HepG2 (cell line): ENCODE data around the gene USP24. TPM values are rescaled to one million over a fixed set of nuclear protein-coding genes. Genes with fewer than 3 reads are reported as not detected.

Experiments used
- DNMT3B ChIP-seq: conservative IDR thresholded peaks from 2 replicates; pipeline ENCODE4 v1.6.1; 2016; ENCODE audit warnings: missing biosample characterization, control low read depth
- EP300 ChIP-seq, 3 experiments: sonication (generic) in 1 of 3; formaldehyde crosslinking in 1 of 3; IDR thresholded peaks; 2 replicates each; pipeline versions ENCODE4 v1.5.1 to v1.6.1; 2011 to 2020; ENCODE audit warnings: low read depth in 2 of 3, low read length in 2 of 3, borderline replicate concordance in 1 of 3, improper control_type of control experiment in 1 of 3, mild to moderate bottlenecking in 1 of 3, missing genetic modification reagents in 1 of 3, moderate library complexity in 1 of 3
- FOXJ3 ChIP-seq: sonication (generic); formaldehyde crosslinking; IDR thresholded peaks from 2 replicates; pipeline ENCODE4 v1.4.0; 2020; ENCODE audit warnings: missing genetic modification reagents, mild to moderate bottlenecking, borderline replicate concordance
- FOXK1 ChIP-seq: sonication (generic); formaldehyde crosslinking; IDR thresholded peaks from 2 replicates; pipeline ENCODE4 v1.4.0; 2020; ENCODE audit warnings: low read depth, missing genetic modification reagents, borderline replicate concordance
- FOXO1 ChIP-seq: sonication (generic); formaldehyde crosslinking; IDR thresholded peaks from 2 replicates; pipeline ENCODE4 v1.4.0; 2020; ENCODE audit warnings: missing genetic modification reagents
- GABPA ChIP-seq, 2 experiments: IDR thresholded peaks; 2 replicates each; pipeline ENCODE4 v1.6.1; 2011 to 2016; ENCODE audit warnings: low read depth in 2 of 2, low read length in 1 of 2, missing biosample characterization in 1 of 2, missing genetic modification characterization in 1 of 2
- JARID2 ChIP-seq: sonication (generic); formaldehyde crosslinking; IDR thresholded peaks from 2 replicates; pipeline ENCODE4 v1.8.1; 2023; ENCODE audit warnings: missing genetic modification reagents, inconsistent platforms; ENCODE audit not compliant: insufficient replicate concordance
- MYC ChIP-seq: sonication (generic); formaldehyde crosslinking; IDR thresholded peaks from 2 replicates; pipeline ENCODE4 v1.9.0; 2021; ENCODE audit warnings: missing genetic modification reagents, borderline replicate concordance
- NFE2 ChIP-seq: sonication (generic); formaldehyde crosslinking; IDR thresholded peaks from 2 replicates; pipeline ENCODE4 v1.4.0; 2020; ENCODE audit warnings: missing genetic modification reagents
- SALL1 ChIP-seq: sonication (generic); formaldehyde crosslinking; IDR thresholded peaks from 2 replicates; pipeline ENCODE4 v1.8.0; 2022; ENCODE audit warnings: mild to moderate bottlenecking, missing genetic modification reagents
- YEATS2 ChIP-seq: sonication (generic); formaldehyde crosslinking; IDR thresholded peaks from 2 replicates; pipeline ENCODE4 v1.4.0; 2020; ENCODE audit warnings: missing genetic modification reagents, borderline replicate concordance
- ZNF598 ChIP-seq: sonication (generic); formaldehyde crosslinking; IDR thresholded peaks from 2 replicates; pipeline ENCODE4 v1.5.1; 2020; ENCODE audit warnings: mild to moderate bottlenecking, missing genetic modification reagents, borderline replicate concordance
- ZSCAN31 ChIP-seq: sonication (generic); formaldehyde crosslinking; IDR thresholded peaks from 2 replicates; pipeline ENCODE4 v1.5.0; 2020; ENCODE audit warnings: low read depth, mild to moderate bottlenecking, missing genetic modification reagents
- ZZZ3 ChIP-seq: sonication (generic); formaldehyde crosslinking; IDR thresholded peaks from 2 replicates; pipeline ENCODE4 v1.4.0; 2020; ENCODE audit warnings: missing genetic modification reagents, mild to moderate bottlenecking, borderline replicate concordance
- polyA plus RNA-seq, 8 experiments: library from polyadenylated mRNA; depleted of rRNA in 3 of 8; stranded (reverse) in 7 of 8; unstranded in 1 of 8; fragments of >200 nt; fragmentation: Illumina TruSeq in 4 of 8; extraction: Trizol in 4 of 8; gene quantifications; 2 replicates each; pipeline versions ENCODE4 v1.2.1 to v1.2.3, GENCODE V29; 2011 to 2016; ENCODE audit warnings: low read depth in 4 of 8, missing spikeins in 1 of 8, mixed read lengths in 1 of 8; ENCODE audit not compliant: insufficient read depth in 1 of 8
- total RNA-seq, 5 experiments: library from RNA; depleted of rRNA; stranded (reverse); fragments of >200 nt; fragmentation: Illumina TruSeq; extraction: Trizol; gene quantifications; 2 replicates each; pipeline ENCODE4 v1.2.3, GENCODE V29; 2016; ENCODE audit warnings: low read depth in 1 of 5
- TF ChIP-seq, protein P1 (sequence below): sonication (generic); formaldehyde crosslinking; conservative IDR thresholded peaks from 2 replicates; pipeline ENCODE4 v1.8.0; 2022; ENCODE audit warnings: low read depth, missing genetic modification reagents
- TF ChIP-seq, protein P2 (sequence below): sonication (generic); formaldehyde crosslinking; IDR thresholded peaks from 2 replicates; pipeline ENCODE4 v1.8.0; 2022; ENCODE audit warnings: missing genetic modification reagents, low read depth, mild to moderate bottlenecking, borderline replicate concordance
- TF ChIP-seq, protein P3 (sequence below): sonication (generic); formaldehyde crosslinking; IDR thresholded peaks from 2 replicates; pipeline ENCODE4 v1.4.0; 2020; ENCODE audit warnings: missing genetic modification reagents
- TF ChIP-seq, protein P4 (sequence below): sonication (generic); formaldehyde crosslinking; IDR thresholded peaks from 2 replicates; pipeline ENCODE4 v1.8.0; 2022; ENCODE audit warnings: mild to moderate bottlenecking, missing genetic modification reagents, moderate library complexity
- TF ChIP-seq, protein P5 (sequence below): sonication (generic); formaldehyde crosslinking; IDR thresholded peaks from 2 replicates; pipeline ENCODE4 v1.8.0; 2022; ENCODE audit warnings: mild to moderate bottlenecking, missing genetic modification reagents; ENCODE audit not compliant: insufficient replicate concordance

USP24 gene
- total and polyA plus RNA-seq, 2 of the 13 experiments (the other 11 are each of a cell fraction or from before 2014, with no cell fraction given): 18.8 to 47.6 TPM

DNA sequence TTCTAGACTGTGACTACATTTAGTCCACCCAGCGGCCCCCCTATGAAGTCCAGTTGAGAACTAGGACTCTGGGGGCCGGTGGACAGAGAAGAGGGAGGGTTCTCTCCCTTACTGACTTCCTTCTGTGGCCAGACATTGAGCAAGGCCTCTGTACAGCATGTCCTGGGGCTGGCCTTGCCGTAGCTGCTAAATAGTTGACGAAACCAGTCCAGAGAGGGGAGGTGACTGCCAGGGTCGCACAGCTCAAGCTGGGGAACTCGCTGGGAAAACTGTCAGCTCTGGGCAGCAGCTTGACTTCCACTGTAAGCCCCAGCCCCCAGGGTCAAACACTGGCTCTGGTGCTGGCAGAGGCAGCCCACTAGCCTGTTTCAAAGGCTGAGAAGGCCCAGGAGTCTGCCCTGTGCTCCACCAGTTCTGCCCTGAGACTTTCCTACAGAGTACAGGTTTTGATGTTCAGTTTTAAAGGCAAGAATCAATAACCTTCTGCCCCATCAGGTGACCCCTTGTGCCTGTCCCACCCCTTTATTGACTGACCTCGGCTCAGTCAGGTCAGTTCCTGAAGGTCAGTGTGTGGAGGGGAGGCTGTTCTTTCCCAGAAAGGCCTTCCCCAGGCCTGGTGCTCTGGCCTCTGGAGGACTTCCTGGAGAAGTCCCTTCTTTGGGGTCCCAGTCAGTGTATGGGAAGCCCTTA is 161.8 kb downstream of the USP24 start (continued):
- TF ChIP-seq, protein P1, sequence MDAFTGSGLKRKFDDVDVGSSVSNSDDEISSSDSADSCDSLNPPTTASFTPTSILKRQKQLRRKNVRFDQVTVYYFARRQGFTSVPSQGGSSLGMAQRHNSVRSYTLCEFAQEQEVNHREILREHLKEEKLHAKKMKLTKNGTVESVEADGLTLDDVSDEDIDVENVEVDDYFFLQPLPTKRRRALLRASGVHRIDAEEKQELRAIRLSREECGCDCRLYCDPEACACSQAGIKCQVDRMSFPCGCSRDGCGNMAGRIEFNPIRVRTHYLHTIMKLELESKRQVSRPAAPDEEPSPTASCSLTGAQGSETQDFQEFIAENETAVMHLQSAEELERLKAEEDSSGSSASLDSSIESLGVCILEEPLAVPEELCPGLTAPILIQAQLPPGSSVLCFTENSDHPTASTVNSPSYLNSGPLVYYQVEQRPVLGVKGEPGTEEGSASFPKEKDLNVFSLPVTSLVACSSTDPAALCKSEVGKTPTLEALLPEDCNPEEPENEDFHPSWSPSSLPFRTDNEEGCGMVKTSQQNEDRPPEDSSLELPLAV: no peak
- TF ChIP-seq SALL1 (CRISPR knock-in tag) (peak; percentile 81), ZSCAN31 (CRISPR knock-in tag) (peak; percentile 33; the same call in 1 of the 2 replicates), FOXK1 (CRISPR knock-in tag) (0 out of 2 replicates have a peak, but pooled peaks have one; percentile 18), MYC (no peak; the same call in 1 of the 2 replicates), EP300 (IDR thresholded peaks at IDR 0.05; ENCODE audit: low read depth in 2 of 2, low read length in 2 of 2) (peak in 1 of 2 experiments; percentile 54; a peak in 2 of 4 replicates), EP300 (CRISPR knock-in tag; IDR thresholded peaks at IDR 0.05; ENCODE audit: borderline replicate concordance) (no peak), YEATS2 (CRISPR knock-in tag) (no peak), JARID2 (no peak), ZNF598 (peak; percentile 78), ZZZ3 (CRISPR knock-in tag) (no peak), DNMT3B (no peak), FOXO1 (CRISPR knock-in tag) (no peak; the same call in 1 of the 2 replicates), NFE2 (no peak), GABPA (IDR thresholded peaks at IDR 0.05; ENCODE audit: low read depth, low read length) (no peak), GABPA (CRISPR knock-in tag; IDR thresholded peaks at IDR 0.05; ENCODE audit: low read depth) (no peak), FOXJ3 (peak; percentile 52; the same call in 1 of the 2 replicates)
- TF ChIP-seq, protein P2, sequence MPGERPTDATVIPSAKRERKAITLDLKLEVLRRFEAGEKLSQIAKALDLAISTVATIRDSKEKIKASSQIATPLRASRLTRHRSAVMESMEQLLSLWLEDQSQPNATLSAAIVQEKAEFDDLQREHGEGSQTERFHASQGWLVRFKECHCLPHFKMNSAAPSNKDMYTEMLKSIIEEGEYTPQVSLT (CRISPR knock-in tag): no peak
- TF ChIP-seq, protein P3, sequence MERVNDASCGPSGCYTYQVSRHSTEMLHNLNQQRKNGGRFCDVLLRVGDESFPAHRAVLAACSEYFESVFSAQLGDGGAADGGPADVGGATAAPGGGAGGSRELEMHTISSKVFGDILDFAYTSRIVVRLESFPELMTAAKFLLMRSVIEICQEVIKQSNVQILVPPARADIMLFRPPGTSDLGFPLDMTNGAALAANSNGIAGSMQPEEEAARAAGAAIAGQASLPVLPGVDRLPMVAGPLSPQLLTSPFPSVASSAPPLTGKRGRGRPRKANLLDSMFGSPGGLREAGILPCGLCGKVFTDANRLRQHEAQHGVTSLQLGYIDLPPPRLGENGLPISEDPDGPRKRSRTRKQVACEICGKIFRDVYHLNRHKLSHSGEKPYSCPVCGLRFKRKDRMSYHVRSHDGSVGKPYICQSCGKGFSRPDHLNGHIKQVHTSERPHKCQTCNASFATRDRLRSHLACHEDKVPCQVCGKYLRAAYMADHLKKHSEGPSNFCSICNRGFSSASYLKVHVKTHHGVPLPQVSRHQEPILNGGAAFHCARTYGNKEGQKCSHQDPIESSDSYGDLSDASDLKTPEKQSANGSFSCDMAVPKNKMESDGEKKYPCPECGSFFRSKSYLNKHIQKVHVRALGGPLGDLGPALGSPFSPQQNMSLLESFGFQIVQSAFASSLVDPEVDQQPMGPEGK (CRISPR knock-in tag): peak; percentile 53; the same call in 1 of the 2 replicates
- TF ChIP-seq, protein P4, sequence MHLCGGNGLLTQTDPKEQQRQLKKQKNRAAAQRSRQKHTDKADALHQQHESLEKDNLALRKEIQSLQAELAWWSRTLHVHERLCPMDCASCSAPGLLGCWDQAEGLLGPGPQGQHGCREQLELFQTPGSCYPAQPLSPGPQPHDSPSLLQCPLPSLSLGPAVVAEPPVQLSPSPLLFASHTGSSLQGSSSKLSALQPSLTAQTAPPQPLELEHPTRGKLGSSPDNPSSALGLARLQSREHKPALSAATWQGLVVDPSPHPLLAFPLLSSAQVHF: no peak
- TF ChIP-seq, protein P5, sequence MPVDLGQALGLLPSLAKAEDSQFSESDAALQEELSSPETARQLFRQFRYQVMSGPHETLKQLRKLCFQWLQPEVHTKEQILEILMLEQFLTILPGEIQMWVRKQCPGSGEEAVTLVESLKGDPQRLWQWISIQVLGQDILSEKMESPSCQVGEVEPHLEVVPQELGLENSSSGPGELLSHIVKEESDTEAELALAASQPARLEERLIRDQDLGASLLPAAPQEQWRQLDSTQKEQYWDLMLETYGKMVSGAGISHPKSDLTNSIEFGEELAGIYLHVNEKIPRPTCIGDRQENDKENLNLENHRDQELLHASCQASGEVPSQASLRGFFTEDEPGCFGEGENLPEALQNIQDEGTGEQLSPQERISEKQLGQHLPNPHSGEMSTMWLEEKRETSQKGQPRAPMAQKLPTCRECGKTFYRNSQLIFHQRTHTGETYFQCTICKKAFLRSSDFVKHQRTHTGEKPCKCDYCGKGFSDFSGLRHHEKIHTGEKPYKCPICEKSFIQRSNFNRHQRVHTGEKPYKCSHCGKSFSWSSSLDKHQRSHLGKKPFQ: no peak
